Upper lobe of left lung (tissue), 4 donors: ENCODE measurements around the gene NRROS.

Experiments used
- EP300 ChIP-seq, 4 donors: sonication (generic); formaldehyde crosslinking; IDR thresholded peaks; one replicate each; pipeline ENCODE4 v1.5.1; 2017; ENCODE audit warnings: antibody characterized with exemption in 4 of 4, control low read depth in 2 of 4
- POLR2A ChIP-seq, 4 donors: fragments of 450-650 bp; IDR thresholded peaks; one replicate each; pipeline ENCODE4 v1.5.1; 2016 to 2017; ENCODE audit warnings: antibody characterized with exemption in 4 of 4, mild to moderate bottlenecking in 2 of 4
- POLR2AphosphoS5 ChIP-seq, 2 donors: sonication (generic); formaldehyde crosslinking; IDR thresholded peaks; one replicate each; pipeline ENCODE4 v1.5.1; 2017; ENCODE audit warnings: antibody characterized with exemption in 2 of 2
- TF ChIP-seq, protein P1 (sequence below), 6 experiments: fragments of 450-650 bp in 4 of 6; fragments of 200-600 bp in 2 of 6; sonication (generic) in 2 of 6; IDR thresholded peaks; one replicate each; pipeline ENCODE4 v1.5.1; 2016 to 2019; ENCODE audit warnings: antibody characterized with exemption in 6 of 6

GRCh38 chr3:196620161-196620604, 19.3 kb upstream of the NRROS start:
- TF ChIP-seq POLR2A (IDR thresholded peaks at IDR 0.05), result no peak
- TF ChIP-seq, protein P1, sequence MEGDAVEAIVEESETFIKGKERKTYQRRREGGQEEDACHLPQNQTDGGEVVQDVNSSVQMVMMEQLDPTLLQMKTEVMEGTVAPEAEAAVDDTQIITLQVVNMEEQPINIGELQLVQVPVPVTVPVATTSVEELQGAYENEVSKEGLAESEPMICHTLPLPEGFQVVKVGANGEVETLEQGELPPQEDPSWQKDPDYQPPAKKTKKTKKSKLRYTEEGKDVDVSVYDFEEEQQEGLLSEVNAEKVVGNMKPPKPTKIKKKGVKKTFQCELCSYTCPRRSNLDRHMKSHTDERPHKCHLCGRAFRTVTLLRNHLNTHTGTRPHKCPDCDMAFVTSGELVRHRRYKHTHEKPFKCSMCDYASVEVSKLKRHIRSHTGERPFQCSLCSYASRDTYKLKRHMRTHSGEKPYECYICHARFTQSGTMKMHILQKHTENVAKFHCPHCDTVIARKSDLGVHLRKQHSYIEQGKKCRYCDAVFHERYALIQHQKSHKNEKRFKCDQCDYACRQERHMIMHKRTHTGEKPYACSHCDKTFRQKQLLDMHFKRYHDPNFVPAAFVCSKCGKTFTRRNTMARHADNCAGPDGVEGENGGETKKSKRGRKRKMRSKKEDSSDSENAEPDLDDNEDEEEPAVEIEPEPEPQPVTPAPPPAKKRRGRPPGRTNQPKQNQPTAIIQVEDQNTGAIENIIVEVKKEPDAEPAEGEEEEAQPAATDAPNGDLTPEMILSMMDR (IDR thresholded peaks at IDR 0.05), result no peak
- TF ChIP-seq EP300 (IDR thresholded peaks at IDR 0.05), result no peak
- TF ChIP-seq POLR2AphosphoS5 (IDR thresholded peaks at IDR 0.05), result peak; percentile 60 to 70
